Neural cell (in vitro differentiated cells): ENCODE measurements around the gene BIRC5.

ENCODE experiments used
- CTCF ChIP-seq: fragments of 450-650 bp; IDR thresholded peaks from 2 replicates; pipeline ENCODE4 v1.5.1; 2014; ENCODE audit warnings: antibody characterized with exemption, mild to moderate bottlenecking, moderate library complexity; ENCODE audit not compliant: poor library complexity, severe bottlenecking
- SMC3 ChIP-seq: fragments of 450-650 bp; conservative IDR thresholded peaks from 2 replicates; pipeline ENCODE4 v1.6.1; 2014; ENCODE audit warnings: antibody characterized with exemption, mild to moderate bottlenecking, moderate library complexity; ENCODE audit not compliant: poor library complexity

GRCh38 chr17:78268191-78268874, 54.3 kb downstream of the BIRC5 start:
- TF ChIP-seq CTCF = no peak
- no peak for TF ChIP-seq SMC3
